DMS153 treated with DMSO at 0.1 percent for 48 hours (cell line): ENCODE results near the gene SH2D3C.
"Not testable (repeated sequence)": the region's sequence is repeated elsewhere in the genome, so short reads cannot be mapped to it uniquely, and the experiment has no call there.

Experiments used
- DNase-seq: peaks from one replicate; lab custom pipeline; 2025; ENCODE audit not compliant: unreplicated experiment; lab: John Stamatoyannopoulos, UW

The SH2D3C gene

DNA sequence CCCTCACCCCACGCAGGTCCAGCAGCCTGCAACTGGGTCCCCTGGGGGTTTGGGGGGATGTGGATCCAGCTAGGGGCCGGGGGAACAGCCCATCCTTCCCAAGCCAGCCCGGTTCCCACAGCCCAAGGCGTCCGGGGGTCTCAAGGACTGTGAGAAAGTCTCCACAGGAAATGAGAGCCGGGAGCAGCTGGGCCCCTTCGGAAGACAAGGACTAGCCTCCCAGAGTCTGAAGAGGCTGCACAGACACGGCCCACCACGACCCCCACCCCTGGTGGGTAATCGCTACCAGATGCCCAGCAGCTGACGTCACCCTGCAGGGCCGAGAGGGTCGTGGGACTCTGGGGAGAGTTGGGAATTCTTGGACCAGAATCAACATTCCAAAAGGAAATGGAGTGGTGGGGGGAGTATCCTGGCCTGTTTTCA, 10.5 kb downstream of the SH2D3C start:
- DNase-seq = no peak

DNA sequence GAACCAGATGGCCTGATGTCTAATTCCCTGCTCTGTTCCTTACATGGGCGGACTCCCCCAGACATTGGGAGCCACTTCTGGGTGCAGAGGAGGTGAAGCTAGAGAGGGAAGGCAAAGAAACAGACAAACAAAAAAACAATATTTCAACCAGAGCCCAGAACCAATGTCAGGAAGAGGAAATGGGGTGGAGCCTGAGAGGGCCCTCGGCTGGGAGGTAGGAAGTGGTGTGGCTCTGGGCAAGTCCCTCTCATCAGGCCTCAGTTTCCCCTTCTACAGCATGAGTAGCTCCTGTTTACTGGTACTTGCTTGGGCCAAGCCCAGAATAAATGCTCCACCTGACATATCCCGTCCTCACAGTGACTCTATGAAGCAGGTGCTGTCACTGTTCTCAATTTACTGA, 11.1 kb downstream of the SH2D3C start:
- no peak for DNase-seq

DNA sequence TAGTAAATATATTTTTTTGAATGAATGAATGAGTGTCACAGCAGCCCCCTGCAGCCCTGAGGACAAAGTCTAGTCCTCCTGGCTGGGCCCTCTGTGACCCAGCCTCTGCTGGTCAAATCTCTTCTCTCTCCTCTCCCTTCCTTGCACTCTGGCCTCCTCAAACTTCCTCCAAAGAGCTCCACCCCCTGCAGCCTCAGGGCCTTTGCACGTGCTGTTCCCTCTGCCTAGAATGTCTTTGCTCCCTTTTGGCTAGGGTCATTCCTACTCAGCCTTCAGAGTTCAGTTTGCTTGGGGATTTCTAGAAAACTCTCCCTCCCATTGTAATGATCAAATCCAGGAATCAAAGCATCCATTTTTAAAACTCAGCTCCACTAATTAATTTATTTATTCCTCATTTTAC, 13.0 kb downstream of the SH2D3C start:
- DNase-seq = no peak

DNA sequence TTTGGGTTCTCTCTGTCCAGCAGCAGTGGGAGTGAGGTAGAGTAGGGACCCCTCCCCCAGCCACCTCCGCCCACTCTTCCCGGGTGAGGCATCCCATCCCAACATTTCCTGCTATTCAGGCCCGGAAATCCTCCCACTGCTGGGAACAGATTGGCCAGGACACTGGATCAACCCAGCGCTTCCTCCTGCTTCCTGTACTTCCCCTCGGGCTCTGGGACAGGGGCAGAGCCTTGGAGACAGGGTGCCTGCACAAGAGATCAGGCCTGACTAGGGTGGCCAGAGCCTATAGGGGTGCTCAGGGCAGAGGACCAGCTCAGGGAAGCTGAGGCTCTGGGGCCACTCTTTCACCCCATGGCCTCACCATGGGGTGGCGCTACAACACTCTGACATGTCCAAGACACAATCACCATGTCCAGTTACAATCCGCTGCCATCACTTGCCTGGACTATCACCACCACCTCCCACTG, 14.5 kb downstream of the SH2D3C start:
- DNase-seq = no peak

DNA sequence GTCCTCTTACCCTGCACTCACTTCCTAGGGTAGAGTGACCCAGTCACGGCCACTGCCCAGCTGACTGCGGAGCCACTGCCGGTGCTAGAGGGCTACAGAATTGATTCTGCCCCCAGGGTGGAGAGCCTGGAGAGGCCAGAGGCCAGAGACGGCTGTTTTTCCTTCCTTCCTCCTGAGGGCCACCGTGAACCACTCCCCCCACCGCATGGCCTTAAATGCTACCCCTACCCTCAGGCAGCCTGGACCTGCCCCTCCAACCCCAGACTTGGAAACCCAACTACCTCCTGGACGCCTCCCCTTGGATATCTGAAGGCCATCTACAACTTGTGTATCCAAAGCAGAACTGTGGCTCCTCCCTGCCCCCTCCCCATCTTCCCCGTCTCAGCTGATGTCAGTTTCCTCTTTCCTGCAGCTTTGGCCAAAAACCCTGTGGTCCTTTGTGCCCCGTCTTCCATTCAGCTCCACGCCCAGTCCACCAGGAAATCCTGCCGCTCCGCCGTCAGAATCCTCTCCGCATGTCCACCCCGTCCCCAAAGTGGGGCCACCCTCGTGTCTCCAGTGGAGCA, 16.3 kb downstream of the SH2D3C start:
- no peak for DNase-seq

DNA sequence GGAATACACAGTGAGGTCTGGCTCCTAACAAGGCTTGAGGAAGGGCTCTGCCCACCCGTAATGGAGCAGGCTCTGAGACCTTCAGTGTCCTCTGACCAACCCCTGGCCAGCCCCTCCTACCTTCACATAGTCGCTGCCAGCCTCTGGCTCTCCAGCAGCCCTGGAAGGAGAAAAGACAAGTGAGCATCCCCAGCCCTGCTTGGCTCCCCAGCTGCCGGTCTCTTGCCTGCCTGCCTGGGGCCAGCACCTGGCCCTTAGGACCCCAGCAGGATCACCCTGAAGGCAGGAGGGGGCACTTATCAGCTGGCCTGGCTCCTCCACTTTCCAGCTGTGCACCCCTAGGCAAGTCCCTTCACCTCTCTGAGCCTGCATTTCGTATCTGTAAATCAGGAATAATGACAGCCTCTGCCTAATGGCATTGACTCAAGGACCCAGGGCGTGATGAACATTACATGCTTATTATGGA, 16.9 kb downstream of the SH2D3C start:
- no peak for DNase-seq

DNA sequence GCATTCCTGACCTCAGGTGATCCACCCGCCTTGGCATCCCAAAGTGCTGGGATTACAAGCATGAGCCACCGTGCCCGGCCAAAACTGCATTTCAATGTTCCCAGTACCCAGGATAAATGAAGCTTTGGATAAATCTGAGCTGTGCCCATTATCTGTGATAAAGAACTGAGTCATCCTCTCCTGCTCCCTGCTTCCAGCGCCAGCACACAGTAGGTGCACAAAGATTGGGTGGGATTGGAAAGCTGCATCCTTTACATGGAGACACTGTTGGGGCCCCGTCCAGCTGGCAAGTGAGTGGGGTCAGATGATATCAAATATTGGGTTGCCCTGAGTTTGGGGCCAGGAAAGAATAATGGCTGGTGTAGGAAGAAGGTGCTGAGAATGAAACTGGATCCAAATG, 17.4 kb downstream of the SH2D3C start:
- DNase-seq = no peak

DNA sequence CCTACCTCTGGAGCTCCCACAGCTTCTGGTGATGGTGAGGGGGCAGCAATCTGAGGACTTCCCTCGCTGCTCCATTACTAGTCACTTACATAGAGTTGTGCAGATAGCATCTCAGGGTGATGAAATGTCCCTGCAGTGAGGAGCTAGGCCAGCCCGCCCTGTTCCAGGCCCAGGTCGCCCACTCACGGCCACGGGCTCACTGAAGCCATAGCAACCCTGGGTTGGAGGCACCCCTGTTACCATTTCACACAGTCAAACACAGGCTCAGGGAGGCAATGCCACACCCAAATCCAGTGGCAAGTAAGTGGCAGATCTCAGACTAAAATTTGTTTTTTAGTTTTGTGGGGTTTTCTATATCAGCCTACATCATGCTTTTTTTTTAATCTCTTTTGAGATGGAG, 19.6 kb downstream of the SH2D3C start:
- DNase-seq = no peak

DNA sequence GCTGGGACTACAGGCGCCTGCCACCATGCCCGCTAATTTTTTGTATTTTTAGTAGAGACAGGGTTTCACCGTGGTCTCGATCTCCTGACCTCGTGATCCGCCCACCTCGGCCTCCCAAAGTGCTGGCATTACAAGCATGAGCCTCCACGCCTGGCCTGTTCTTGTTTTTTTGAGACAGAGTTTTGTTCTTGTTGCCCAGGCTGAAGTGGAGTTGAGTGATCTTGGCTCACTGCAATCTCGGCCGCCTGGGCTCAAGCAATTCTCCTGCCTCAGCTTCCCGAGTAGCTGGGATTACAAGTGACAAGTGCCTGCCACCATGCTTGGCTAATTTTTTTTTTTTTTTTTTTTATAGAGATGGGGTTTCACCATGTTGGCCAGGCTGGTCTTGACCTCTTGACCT, 21.7 kb downstream of the SH2D3C start:
- DNase-seq = not testable (repeated sequence)

DNA sequence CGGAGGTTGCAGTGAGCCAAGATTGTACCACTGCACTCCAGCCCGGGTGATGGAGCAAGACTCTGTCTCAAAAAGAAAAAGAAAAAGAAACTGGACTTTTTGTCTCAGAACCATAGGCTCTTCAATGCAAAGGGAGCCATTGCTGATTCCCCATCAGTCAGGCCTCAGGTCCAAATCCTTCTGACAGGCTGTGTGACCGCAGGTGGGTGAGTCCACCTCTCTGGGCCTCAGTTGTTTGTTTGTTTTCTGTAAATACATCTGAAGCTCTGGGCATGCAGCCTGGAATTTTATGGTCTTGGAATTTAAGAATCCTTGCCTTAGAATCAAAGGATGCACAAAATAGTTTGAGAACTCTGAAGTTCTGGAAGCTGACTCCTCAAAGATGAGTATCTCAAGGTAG, 22.2 kb downstream of the SH2D3C start:
- DNase-seq = no peak

DNA sequence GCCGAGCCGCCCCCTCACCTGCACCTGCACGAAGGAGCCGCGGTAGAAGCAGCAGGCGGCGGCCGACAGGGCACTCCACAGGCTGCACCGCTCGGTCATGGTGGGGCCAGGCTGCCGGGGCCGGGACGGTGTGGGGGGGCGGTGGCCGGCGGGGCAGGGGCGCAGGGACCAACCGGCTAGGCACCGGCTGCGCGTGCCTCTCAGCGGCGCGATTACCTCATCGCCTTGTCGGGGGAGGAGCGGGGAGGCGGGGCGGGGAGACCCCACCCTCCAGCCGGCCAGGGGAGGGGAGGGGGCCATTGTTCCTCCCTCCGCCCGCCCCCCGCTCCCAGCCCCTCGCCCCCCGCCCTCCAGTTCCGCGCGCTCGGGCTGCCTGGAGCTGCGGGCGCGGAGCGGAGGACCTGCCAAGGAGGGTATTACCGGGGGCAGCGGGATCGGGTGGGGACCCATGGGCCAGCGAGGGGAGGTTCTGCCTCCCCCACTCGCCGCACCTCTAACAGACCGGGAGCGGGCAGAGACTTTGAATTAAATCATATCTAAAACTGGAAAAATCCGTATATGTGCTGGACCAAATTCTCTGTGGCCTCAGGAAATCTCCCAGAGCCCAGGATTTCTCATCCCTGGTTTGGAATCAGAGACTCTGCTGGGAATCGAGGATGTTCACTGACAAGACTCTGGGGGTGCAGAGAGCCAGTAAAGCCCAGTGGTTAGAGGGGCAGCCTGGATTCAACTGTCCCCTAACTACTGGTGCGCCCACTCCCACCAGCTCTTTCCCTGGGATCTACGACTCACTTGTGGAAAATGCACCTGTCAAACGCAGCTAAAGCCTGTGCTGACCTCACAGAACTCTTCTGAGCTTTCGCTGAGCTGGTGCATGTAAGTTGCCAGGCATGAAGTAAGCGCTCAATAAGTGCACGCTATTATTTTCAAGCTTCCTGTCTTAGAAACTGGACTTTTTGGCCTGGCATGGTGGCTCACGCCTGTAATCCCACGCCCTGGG, 23.1 kb downstream of the SH2D3C start:
- DNase-seq = no peak

DNA sequence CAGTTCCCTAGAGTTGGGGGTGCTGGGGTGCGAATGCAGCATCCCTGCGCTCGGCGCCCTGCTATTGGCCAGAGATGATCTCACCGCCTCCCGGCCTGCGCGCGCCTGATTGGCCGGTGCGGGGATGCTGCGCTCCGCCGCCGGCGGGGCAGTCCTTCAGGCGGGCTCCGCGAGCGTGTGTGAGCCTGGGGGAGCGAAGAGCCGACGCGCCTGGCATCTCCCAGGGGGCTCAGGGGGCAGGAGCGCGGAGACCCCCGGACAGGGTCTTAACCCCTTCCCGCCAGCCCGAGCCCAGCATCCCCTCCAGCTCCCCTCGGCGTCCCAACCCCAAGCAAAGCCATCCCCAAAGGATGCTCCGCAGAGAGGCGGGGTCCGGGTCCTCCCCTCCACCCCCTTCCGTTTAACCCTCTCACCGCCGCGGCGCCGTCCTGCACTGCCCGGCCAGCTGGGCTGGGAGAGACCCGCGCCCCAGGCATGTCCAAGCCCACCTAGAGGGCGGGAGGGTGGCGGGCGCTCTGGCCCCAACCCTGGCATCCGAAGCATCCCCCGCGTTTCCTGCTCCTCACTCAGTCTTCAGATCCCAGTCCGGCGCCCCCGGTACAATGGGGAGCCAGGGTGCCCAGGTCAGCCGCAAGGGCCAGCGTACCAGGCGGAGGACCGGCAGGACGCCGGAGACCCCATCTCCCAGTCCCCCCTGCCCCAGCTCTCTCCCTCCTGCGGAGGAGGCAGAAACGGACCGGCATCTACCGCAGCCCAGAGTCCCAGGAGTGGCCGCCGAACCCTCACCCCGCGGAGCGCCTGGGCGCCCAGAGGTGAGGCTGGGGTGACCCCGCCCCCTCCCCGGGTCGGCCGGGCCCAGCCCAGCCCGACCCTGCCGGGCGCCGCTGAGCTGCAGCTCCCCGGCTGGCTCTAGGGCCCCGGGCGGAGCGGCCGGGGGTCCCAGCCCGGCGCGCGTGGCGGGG, 24.1 kb downstream of the SH2D3C start:
- DNase-seq = no peak

DNA sequence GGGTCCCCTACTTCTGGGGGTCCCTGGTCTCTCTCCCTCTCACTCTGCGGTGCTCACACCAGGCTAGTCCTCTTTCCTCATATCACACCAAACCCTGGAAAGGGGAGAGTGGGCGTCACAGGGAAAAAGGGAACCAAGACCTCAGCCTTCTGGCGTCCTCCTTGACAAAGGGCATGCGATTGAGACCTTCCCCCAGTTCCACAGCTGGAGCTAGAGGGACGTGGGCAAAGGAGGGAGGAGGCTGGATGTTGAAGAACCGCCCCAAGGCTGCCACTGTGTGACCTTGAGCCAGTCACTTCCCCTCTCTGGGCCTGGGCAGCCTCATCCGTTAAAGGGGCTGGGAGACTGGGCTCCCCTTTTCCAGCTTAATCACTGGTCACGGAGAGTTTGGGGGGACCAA, 24.8 kb downstream of the SH2D3C start:
- DNase-seq = no peak

DNA sequence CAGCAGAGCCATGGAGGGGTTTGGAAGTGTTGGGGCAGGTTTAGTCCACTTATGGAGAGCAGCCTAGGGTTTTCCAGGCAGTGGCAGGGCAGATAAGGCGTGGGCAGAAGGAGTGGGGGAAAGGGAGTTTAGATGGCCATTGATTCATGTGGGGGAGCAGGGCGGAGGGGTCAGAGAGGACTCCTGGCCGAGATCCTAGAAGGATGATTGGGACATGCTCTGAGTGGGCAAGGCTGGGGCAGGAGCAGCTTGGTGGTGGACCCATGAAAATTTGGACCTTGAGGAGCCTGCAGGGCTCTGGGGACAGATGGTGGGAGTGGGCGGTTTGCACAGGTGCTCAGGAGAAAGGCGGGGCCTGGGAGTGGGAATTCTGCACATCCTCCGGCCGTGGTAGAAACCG, 25.3 kb downstream of the SH2D3C start:
- DNase-seq = no peak

DNA sequence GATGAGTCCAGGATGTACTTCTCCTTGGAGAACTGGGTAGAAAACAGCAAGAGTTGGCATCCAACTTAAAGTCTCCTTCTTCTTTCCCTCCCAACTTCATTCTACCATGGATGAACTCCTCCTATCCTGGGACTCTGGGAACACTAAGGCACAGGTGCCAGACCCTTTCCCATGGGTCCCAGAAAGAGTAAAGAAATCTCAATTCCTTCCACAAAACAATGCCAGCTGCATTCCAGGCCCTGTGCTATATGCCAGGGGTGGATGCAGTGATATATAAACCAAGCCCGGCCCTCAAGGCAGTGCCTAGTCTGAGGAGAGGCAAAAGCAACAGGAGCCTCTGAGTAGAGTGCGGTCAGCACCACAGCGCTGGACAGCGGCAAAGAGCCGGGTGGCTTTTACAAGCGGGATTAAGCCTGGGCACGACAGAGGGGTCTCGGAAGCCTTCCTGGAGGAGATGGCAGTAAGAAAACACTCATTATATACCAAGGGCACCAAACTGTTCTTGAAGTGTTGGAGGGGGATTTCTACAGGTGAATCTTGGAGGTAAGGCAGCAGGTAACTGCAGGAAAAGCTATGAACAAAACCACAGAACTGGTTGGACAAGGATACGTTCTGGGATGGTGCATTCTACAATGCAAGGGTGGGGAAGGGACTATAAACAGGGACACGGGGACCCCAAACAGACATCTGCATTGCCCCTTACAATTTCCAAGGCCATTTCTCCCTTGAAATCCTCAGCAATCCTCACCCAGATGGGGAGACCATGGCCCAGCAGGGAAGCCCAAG, 27.0 kb downstream of the SH2D3C start:
- no peak for DNase-seq

DNA sequence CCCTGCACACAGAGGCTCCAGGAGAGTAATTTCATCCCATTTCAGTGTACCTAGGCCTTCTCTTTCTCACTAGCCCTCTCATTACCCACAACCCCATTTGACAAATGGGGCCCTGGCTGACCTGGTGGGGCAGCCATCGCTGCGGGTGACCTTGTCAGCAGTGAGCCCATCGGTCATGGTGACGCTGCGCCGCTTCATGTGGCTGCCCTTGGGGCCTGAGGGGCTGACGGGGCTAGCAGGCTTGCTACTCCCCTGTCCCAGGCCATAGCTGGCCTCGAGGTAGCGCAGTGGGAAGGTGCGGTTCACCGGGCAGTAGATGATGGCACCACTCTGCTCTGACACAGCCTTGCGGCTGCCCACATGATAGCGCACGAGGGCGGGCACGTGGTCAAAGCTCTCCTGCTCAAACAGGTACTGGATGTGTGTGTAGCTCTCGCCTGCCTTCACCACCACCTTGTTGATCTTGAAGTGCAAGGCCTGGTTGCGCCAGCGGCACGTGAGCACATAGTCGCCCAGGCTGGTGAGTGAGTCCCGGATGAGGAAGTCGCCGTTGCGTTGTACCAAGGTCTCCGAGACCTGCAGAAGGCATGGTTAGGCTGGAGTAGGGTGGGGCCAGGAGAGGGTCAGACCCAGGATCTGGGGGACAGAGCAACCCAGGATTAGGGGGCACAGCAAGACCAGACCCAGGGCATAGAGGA, 29.2 kb downstream of the SH2D3C start:
- DNase-seq = no peak

DNA sequence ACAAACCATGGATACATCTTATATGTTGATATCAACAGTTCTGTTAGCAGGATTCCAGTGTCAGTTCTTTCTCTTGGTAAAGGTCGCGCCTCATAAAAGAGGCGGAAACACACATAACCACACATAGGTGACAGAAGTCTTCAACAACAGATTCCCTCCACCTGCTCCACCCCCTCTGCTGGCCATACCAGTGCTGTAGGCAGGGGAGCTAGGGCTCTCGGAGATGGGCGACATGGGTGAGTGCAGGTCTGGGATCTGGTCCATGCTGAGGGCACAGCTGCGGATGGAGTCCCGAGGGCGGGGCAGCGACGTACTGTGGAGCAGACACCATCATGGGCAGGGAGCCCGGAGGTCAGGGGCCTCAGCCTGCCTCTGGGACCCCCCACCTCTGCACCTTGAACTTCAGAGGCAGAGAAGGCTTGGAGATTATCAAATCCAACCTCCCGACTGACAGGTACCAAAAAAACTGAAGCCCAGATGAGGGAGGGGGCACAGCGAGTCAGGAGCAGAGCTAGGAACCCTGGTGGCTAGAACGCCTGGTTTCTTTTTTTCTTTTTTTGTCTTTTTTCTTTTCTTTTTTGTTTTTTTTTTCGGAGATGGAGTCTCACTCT, 31.4 kb downstream of the SH2D3C start:
- no peak for DNase-seq

DNA sequence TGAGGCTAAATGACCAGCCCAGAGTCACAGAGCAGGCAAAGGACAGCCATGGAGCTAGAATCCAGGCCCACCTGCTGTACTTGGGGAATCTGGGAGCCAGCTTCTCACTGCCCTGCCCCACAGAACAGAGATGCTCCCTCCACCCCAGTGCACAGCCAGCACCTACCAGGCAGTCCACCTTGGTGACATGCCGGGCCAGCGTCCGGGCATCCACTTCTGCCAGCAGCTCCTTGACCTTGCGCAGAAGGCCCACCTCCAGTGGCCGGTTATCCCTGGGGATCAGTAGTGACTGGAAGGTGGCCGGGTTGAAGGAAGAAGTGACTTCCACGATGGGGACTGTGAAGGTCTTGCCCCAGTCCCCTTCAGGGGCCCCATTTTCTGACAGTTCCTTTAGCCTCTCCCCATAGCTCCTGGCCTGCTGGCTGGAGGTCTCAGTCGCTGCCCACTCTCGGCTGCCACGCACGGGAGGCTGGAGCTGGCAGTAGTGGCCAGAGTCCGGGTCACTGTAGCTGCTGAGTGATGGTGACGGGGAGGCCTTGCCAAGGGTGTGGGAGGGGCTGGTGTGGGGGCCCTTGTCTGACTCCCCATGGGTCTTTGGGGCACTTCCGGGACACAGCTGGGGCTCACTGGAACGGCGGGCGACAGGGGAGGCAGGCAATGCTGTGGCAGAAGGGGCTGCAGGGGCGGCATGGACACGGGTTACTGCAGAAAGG, 33.9 kb downstream of the SH2D3C start:
- no peak for DNase-seq
